Activated naive CD4-positive, alpha-beta T cell (primary cell): ENCODE results near the gene TSR3.
"Not testable (repeated sequence)": the region's sequence is repeated elsewhere in the genome, so short reads cannot be mapped to it uniquely, and the experiment has no call there.

Source experiments
- DNase-seq, 4 experiments: peaks; one replicate each; lab custom pipeline; 2025; lab: John Stamatoyannopoulos, UW

Gene TSR3

DNA sequence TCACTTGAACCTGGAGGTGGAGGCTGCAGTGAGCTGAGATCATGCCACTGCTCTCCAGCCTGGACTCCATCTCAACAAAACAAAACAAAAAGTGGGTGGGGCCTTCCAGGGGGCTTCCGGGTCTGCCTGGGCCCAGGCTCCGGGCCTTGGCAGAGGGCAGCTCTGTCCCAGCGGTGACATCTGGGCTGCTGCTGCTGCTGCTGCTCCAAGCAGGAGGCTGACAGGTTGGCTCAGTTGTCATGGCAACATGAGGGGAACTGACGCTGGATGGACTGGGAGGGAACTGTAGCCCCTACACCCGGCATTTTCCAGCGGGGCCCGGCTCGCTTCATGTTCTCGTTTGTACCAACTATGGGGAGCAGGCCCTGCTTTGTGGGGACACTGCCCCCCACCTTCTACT is 14.2 kb downstream of the TSR3 start:
- no peak for DNase-seq

DNA sequence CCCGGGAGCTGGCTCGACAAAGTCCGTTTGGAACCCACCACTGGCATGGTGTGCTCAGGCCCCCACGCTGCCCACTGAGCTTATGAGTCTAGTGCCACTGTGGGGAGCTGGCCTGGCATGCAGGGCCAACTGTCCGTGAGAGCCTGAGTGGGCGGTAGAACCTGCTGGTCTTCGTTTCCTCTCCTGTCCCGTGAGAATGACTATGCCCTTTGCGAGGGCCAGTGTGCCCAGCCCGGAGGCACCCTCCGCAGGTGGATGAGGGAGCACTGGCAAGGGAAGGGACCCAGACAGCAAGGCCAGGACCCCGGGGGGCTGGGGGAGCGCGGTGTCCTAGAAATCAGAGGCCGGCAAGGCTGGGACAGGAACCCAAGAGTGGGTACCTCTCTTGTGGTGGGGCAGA is 15.1 kb downstream of the TSR3 start:
- DNase-seq: no peak

DNA sequence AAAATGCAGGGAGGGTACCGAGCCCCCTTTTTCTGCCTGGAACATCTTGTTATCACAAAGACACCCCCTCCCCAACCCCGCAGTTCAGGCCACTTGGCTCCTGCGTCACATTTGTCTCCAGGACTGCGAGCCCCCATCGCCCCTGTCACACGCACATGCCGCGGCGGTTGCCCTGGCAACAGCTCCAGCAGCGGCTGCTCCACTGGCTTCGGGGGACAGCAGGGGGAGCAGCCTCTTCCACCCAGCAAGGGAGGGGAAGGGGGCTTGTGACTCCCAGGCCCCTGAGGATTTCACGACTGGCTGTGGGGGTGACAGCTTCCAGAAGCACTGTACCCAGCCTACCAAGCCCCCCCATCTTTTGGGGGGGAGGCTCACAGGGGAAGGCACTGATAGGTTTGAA is 15.7 kb downstream of the TSR3 start:
- DNase-seq: no peak

DNA sequence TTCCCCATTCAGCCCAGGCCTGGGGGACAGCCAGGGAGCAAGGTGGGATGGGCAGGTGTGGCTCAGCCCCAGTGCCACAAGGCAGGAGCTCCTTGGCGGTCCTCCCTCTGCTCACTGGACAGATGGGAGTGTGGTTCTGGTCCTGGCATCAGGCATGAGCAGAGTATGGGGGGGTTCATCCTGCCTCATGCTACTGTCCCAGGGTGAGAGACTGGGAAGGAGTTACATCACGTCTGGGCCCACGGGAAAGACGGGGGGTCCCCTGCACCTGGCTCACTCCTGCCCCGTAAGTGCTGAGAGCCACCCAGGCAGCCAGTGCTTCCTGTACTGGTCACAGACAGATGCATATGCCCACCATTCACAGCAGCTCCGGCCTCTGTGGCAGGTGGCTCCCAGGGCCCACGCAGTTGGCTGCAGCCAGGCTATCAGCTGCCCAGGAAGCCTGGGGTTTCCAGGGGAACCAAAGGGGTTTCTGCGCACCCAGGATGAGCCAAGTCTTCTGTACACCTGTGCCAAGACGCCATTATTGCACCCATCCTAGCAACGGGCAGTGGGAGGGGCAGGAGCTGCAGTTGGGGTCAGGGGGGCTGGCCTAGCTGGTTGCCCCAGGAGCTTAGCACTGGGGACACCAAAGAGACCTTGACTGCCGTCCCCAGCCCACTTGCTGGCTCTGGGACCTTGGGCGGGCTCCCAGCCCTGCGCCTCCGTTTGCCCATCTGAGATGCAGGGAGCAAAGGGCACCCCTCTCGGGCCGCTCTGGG is 16.3 kb downstream of the TSR3 start:
- no peak for DNase-seq

DNA sequence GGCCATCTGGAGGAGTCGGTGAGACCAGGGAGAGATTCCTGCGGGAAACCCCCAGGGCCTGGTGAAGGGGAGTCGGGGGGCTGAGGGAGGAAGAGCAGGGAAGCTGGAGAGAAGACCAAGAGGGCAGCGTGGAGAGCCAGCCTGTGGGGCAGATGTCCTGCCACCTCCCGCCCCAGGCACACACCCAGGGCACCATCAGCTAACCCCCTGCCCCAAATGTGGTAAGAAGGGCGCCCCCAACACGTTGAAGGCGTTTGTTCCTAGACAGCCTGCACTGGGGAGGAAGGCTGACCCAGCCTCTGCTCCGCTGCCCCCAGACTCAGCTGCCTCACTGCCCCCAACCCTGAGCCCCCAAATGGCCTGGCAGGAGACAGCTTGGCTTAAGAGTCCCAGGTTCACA is 16.9 kb downstream of the TSR3 start:
- no peak for DNase-seq

DNA sequence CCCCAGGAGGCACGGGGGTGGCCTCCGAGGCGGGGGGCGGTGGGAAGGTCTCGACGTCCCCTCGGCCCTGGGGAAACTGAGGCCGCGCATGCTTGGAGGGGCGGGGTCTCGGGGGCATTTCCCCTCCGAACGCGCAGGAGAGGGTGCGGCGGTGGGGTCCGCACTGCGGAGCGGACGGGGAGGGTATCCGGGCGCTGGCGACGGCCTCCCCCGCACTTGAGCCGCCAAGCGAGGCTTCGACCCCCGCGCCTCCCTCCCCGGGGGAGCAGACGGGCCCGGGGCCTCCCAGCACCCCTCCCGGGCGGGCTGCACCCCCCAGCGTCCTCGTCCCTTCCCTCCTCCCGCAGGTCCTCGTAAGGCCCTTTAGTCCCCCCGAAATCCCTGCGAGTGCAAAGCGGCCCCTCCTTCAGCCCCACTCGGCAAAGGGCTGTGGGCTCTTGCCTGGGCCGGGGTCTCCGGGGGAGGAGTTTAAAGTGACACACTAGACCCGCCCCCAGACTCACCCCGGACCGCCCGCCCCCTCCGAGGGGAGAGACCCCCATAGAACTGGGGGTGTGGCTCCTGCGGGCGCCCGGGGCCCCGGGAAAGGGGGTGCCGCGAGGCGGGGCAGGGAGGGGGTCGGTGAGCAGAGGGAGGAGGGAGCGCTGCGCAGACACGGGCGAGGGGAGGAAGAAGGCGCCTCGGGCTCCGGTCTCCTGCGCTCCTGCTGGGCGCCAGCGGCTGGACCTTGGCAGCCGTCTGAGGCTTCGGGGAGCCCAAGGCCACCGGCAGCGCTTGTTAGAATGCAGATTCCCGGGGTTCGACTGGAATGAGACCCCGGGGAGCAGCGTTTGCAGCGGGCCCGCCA is 17.6 kb downstream of the TSR3 start:
- no peak for DNase-seq

DNA sequence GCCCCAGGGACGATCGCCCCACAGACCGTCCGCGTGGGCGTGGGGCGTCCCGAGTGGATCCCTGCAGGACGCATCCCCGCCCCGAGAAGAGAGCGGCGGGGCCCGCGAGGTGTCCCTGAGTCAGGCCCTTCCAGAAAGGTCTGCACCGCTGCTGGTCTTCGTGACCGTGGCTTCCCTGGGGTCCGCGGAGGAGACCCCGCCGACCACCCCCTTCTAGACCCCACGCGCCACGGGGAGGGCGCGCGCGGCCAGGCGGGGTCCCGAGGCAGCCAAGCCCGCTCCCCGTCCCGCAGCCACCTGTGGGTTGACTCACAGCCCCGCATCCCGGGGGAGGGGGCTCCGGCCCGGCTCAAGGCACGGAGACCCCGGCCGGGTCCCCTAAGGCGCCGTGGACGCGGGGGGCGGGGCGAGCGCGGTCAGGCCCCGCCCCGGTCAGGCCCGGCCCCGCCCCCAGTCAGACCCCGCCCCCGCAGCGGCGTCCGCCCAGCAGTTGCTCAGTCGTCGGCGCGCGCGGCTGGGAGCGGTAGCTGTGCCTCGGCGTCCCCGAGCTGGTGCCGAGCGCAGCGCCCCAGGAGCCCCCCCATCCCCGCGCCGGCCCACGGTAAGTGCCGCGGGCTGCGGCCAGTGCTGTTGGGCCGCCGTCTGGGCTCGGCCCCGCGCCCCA is 18.4 kb downstream of the TSR3 start, which contains the start of gene BAIAP3:
BAIAP3 (plus strand) TSS at position 497 of the 664 bp plus-strand sequence. CDS start 4,905 bp downstream, outside the sequence.
- peak in 2 of 4 experiments; percentile 16 to 39 for DNase-seq

DNA sequence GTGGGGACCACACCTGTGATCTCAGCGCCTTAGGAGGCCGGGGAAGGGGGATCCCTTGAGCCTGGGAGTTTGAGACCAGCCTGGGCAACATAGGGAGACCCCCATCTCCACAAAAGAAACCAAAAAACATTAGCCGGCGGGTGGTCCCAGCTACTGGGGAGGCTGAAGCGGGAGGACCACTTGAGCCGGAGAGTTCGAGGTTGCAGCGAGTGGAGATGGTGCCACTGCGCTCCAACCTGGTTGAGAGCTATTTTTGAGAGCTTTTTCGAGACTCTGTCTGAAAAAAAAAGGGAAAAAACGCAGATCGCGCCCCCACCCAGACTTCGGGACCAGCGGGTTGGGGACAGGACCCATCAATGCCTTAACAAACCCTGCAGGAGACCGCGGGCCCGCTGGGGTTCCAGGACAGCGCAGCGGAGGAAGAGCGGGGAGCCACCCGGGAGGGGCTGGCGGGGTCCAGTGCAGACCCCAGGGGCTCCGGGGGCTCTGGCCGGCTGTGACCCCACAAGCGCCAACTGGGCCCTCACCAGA is 19.0 kb downstream of the TSR3 start:
- no peak for DNase-seq

DNA sequence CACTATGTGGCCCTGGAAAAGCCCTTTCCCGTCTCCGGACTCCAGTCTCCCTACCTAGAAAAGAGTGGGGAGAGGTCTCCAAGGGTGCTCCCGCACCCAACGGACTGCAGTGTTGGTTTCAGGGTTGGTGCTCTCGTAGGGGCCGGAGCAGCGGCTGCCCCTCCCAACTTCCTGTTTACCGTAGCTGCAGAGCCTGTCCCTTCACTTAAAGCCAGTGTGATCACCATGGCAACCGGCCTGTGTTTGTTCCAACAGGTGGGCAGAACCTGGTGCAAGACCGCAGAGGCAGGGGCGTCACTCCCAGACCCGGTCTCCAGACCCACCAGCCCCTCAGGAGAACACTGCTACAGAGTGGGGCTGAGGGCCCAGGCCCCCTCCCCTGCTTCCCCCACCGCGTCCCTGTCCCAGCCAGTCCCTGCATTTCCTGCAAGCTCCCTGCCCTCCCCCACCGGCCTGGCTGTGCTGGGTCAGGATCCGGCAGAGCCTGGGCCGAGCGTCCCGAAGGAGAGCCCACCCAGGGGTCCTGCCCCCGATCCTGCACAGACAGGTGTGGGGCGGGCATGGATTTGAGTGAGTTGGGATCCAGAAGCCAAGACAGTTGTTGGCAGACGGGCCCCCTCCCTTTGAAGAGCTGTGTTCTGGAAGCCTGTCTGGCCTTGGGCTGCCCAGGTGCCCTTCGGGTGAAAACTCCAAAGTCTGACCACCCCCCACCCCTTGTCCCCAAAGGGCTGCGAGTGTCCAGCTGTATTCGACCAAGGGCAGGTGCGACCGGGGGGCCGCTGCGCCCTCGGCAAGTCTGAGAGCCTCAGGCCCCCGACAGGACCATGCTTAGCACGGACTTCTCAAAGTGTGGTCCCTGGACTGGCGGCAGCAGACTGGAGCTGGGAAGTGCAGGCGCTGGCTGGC is 19.7 kb downstream of the TSR3 start:
- no peak for DNase-seq

DNA sequence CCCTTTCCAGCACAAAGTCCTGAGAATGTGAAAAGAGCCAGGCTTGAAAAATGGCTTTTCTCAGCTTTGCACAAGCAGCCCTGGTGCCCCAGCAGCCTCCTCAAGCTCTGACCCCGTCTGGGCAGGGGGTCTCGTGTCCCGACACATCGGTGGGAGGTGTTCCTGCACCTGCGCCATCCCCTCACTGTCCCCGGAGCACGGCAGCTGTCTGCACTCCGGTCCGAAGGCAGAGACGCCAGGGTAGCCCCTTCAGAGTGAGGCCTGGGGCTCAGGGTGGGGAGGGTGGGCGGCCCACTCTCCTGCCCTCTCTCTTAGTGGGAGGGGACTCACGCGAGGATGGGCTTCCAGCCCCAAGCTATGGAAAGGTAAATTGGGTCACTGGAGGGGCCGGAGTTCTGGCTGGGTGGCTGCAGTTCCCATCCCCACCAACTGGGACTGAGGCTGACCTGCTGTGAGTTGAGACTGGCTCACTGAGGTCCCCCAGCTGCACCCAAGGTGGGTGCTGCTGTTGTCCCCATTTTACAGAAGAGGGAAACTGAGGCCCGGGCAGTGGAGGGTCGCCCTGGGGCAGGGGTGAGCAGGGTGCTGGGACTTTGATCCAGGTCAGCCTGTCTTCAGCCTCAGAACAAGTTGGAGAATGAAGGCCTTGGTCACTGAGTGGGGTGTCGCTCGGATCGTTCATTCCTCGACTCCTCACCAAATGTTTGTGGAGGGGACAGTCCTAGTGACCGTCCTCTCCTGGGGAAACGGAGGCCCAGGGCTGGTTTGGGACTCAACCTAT is 20.6 kb downstream of the TSR3 start:
- no peak for DNase-seq

DNA sequence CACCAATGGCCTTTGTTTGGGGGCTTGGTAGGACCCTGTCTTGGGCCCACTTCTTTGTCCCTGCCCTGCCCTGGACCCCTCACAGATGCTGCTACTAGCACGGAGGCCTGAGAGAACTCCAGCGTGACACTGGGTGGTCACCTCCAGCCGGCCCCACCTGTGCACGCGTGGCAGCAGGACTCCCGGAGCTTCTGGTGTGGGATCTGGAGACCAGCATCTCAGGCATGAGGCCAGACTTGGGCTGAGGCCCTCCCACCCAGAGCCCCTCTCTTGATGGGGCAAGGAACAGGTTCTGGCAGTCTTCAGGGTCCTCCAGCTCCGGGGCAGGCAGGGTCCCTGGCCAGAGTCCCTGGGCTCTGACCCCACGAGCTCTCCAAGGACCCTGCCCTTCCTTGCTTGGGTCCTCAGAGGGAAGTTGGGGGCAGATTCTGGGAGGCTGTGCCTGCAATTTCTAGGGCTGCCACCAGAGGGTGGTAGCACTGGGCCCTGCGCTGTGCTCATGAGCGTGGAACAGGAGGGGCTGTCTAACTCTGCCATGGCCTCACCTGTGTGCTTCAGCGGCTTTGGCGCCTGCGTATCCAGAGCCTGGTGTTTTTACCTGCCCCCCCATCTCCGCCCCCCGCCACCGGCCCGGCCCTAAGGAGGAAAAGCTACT is 21.3 kb downstream of the TSR3 start:
- DNase-seq: no peak

DNA sequence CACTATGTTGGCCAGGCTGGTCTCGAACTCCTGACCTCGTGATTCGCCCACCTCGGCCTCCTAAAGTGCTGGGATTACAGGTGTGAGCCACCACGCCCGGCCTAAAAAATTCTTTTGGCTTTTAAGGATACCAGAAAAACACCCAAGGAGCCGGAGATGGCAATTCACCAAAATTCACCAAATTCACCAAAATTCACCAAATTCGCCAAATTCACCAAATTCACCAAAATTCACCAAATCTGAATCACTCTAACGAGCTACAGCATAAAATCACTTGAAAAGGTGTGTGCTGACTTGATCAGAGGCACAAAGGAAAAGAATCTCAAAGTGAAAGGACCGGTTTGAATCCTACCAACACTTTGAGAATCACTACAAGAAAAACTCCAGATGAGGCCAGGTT is 22.7 kb downstream of the TSR3 start:
- DNase-seq: not testable (repeated sequence)

DNA sequence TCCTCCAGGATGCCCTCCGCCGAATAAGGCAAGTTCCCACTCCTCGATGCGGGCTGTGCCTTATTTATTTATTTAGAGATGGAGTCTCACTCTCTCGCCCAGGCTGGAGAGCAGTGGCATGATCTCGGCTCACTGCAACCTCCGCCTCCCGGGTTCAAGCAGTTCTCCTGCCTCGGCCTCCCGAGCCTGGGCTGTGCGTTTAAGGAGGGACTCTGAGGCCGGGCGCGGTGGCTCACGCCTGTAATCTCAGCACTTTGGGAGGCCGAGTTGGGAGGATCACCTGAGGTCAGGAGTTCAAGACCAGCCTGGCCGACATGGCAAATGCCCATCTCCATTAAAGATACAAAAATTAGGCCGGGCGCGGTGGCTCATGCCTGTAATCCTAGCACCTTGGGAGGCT is 23.5 kb downstream of the TSR3 start:
- not testable (repeated sequence) for DNase-seq

DNA sequence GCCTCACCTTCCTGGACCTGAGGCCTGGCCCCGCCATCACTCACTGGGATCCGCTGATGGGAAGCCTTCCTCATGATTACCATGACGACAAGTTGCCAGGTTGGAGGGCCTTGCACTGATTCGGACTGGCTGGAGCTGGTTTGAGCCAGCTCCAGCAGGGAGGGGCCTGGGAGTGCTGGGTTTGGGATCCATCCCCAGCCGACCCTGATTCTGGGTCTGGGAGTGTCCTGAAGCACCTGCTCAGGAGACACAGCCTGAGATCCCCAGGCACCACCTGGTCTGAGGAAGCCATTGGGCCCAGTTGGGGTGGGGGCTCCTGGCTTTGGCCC is 24.1 kb downstream of the TSR3 start:
- DNase-seq: no peak

DNA sequence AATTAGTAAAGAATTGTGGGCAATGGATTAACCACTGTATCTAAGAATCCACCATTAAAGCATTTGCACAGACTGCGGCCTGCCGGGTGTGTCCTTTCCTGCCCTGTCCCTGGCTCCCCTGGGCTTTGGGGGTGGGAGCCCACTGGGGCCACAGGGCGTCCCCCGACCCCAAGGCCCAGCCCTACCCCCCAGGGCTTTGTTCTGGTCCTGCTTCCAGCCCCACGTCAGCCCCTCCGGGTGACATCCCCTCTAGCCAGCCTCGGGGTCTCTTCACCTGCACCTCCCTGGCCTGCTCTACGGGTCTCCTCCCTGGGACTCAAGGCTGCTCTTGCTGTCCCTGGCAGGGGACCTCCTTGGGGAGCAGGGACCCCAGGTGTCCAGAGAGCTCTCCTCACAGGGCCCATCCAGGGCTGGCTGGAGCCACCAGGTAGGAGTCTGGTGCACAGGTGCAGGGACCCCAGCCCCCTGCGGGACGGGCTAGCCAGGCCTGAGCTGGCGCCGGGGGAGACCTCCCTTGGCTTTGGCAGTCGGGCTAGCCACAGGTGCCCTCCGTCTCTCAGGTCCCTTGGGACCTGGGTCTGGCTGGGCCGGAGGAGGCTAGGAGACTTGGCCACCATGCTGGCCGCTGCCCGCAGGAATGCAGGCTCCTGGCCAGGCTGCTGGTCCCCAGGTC is 24.6 kb downstream of the TSR3 start:
- no peak for DNase-seq

DNA sequence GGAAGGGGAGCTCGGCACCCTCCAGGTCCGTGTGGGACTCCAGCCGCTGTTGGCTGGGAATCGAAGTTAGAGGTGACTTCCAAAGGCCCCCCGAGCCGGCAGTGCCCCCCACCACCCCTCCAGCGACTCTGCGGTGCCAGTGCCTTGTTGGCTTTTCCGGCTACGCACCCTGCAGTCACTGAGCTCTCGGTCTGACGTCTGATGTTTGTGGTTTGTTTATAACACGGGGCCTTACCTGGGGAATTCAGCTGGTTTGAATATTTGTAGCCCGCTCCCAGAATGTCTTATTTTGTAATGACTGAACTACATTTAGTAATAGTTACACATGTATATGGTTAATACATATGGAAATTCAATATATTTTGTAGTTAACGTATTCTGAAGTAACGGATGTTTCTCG is 25.3 kb downstream of the TSR3 start:
- no peak for DNase-seq

DNA sequence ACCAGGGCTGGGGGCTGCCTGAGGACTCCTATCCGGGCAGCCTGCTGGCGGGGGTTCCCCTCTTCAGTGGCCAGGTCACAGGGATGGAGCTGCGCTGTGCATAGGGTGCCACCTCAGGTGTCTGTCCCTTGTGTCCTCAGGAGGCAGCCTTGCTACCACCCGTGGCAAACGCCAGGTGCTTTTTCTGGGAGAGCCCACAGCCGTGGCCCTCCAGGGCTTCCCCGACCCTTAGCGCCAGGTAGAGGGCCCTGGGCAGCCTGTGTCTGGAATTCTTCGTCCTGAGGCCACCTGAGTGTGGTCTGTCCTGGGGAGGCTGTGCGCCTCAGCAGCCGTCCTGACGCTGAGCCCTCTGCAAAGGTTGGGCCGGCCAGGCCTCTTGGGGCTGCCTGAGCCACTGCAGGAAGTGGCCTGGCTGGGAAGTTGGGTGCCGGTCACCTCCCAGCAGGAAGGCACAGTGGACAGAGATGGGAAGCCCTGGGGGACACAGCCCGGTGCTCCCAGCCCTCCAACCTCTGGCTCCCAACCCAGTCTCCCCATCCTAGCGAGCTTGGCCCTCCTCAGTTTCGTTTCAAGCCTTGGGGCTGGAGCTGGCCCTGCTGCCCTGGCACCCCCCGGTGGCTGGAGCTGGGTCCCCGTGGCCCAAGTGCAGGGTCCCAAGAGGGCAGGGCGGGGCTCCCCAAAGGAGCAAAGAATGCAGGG is 25.9 kb downstream of the TSR3 start:
- DNase-seq: no peak

DNA sequence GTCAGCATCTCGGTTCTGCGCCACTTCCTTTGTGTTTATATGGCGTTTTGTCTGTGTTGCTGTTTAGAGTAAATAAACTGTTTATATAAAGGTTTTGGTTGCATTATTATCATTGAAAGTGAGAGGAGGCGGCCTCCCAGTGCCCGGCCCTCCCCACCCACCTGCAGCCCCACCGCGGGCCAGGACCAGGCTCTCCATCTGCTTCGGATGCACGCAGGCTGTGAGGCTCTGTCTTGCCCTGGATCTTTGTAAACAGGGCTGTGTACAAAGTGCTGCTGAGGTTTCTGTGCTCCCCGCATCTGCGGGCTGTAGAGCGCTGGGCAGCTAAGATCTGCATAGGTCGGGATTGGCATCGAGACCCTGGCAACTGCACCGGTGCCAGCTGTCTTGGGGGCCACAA is 26.4 kb downstream of the TSR3 start:
- DNase-seq: no peak

DNA sequence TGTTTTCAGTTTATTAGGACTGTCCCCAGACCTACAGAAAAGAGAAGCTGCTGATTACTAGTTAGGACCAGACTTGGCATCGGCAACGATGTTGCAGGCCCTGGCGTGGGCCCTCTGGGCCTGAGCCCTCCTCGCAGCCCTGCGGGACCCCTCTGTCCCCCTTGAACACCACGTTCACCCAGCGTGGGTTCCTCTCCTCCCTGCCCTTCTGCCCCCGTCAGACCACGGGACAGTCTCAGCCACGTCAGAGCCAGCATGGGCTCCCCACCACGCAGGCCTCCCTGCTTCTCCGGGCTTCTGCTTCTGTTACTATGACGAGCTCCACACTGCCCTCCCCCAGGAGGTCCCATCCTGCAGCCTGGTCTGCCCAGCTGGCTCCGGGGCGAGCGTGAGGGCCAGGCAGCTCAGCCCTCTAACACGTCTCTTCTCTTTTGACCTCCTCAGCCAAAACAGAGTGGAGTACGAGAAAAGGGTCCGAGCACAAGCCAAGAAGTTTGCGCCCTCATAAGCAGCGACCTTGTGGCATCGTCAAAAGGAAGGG is 27.3 kb downstream of the TSR3 start:
- DNase-seq: no peak
